IMR-90 (cell line): ENCODE data around the gene LIN9. TPM values are rescaled to one million over a fixed set of nuclear protein-coding genes. Genes with fewer than 3 reads are reported as not detected.

Source experiments
- ATAC-seq: fragments of 200-7000 bp; cut with Tn5 transposase; 2 replicates; pipeline ENCODE4 v1.9.1; 2020; ENCODE audit warnings: low read depth, mild to moderate bottlenecking, moderate library complexity
- BruUV-seq: library from RNA; stranded (reverse); fragments of 400-500 nt; replicated peaks from 2 replicates; lab custom pipeline; 2021; lab: Mats Ljungman, UMichigan
- CTCF ChIA-PET: fragments of 300-600 bp; formaldehyde crosslinking; extraction: SDS; loops from one replicate; lab custom pipeline; 2021; ENCODE audit warnings: antibody characterized with exemption; lab: Yijun Ruan, JAX
- POLR2A ChIA-PET: fragments of 300-600 bp; sonication (Branson Sonifier 250); formaldehyde crosslinking; loops from one replicate; lab custom pipeline; 2022; ENCODE audit warnings: antibody characterized with exemption; ENCODE audit not compliant: unreplicated experiment; lab: Charles Lee
- DNase-seq: peaks from one replicate; pipeline ENCODE4 v3.0.0; 2013
- H2AFZ ChIP-seq: replicated peaks from 2 replicates; pipeline ENCODE3; 2013; ENCODE audit warnings: low read length, mild to moderate bottlenecking; ENCODE audit not compliant: poor library complexity
- H2AK5ac ChIP-seq: 2 replicates; pipeline ENCODE4 v1.6.1; 2013; ENCODE audit warnings: low read depth, low read length, inconsistent platforms
- H2AK9ac ChIP-seq: replicated peaks from 2 replicates; pipeline ENCODE3; 2013; ENCODE audit warnings: mild to moderate bottlenecking, low read depth, low read length, moderate library complexity; ENCODE audit not compliant: poor library complexity
- H2BK120ac ChIP-seq: 2 replicates; pipeline ENCODE4 v1.6.1; 2013; ENCODE audit warnings: low read depth, low read length, inconsistent platforms
- H2BK15ac ChIP-seq: 3 replicates; pipeline ENCODE4 v1.6.1; 2013; ENCODE audit warnings: low read depth, low read length, inconsistent platforms
- H2BK20ac ChIP-seq: 2 replicates; pipeline ENCODE4 v1.6.1; 2013; ENCODE audit warnings: low read depth, mild to moderate bottlenecking, inconsistent platforms, low read length, moderate library complexity
- H2BK5ac ChIP-seq: 2 replicates; pipeline ENCODE4 v1.6.1; 2013; ENCODE audit warnings: mild to moderate bottlenecking, low read depth, low read length, inconsistent platforms; ENCODE audit not compliant: poor library complexity, severe bottlenecking
- H3K14ac ChIP-seq: replicated peaks from 2 replicates; pipeline ENCODE4 v1.6.1; 2013; ENCODE audit warnings: low read depth, low read length, inconsistent platforms
- H3K18ac ChIP-seq: 2 replicates; pipeline ENCODE4 v1.6.1; 2013; ENCODE audit warnings: low read depth, low read length, control low read depth
- H3K23ac ChIP-seq: 2 replicates; pipeline ENCODE4 v1.6.1; 2013; ENCODE audit warnings: low read depth, low read length, inconsistent platforms
- H3K27ac ChIP-seq: 2 replicates; pipeline ENCODE4 v1.5.1; 2013; ENCODE audit warnings: mild to moderate bottlenecking, control low read depth, low read length; ENCODE audit not compliant: insufficient read depth
- H3K27me3 ChIP-seq: 2 replicates; pipeline ENCODE4 v1.6.1; 2013; ENCODE audit warnings: low read length; ENCODE audit not compliant: control insufficient read depth, insufficient read depth
- H3K36me3 ChIP-seq: 2 replicates; pipeline ENCODE4 v1.6.1; 2013; ENCODE audit warnings: low read length, mixed read lengths; ENCODE audit not compliant: control insufficient read depth, insufficient read depth
- H3K4ac ChIP-seq: 2 replicates; pipeline ENCODE4 v1.6.1; 2013; ENCODE audit warnings: low read depth, low read length, inconsistent platforms
- H3K4me1 ChIP-seq: 2 replicates; pipeline ENCODE4 v1.6.1; 2013; ENCODE audit warnings: low read length, mixed read lengths; ENCODE audit not compliant: control insufficient read depth, insufficient read depth
- H3K4me2 ChIP-seq: 2 replicates; pipeline ENCODE4 v1.6.1; 2013; ENCODE audit warnings: low read depth, mild to moderate bottlenecking, control low read depth, low read length, moderate library complexity
- H3K4me3 ChIP-seq: 2 replicates; pipeline ENCODE4 v1.5.1; 2013; ENCODE audit warnings: low read depth, mild to moderate bottlenecking, control low read depth, low read length, moderate library complexity; ENCODE audit not compliant: insufficient read depth
- H3K56ac ChIP-seq: 2 replicates; pipeline ENCODE4 v1.6.1; 2013; ENCODE audit warnings: low read length, inconsistent platforms; ENCODE audit not compliant: insufficient read depth; ENCODE audit errors: extremely low read depth
- H3K79me1 ChIP-seq, 2 experiments: 2 replicates each; pipeline ENCODE4 v1.6.1; 2013; ENCODE audit warnings: low read length in 2 of 2, inconsistent platforms in 1 of 2, low read depth in 1 of 2
- H3K9ac ChIP-seq: 2 replicates; pipeline ENCODE4 v1.6.1; 2013; ENCODE audit warnings: low read depth, low read length, control low read depth
- H3K9me1 ChIP-seq: 2 replicates; pipeline ENCODE4 v1.6.1; 2013; ENCODE audit warnings: low read length, inconsistent platforms; ENCODE audit not compliant: insufficient read depth
- H3K9me3 ChIP-seq: 2 replicates; pipeline ENCODE4 v1.6.1; 2013; ENCODE audit warnings: low read length; ENCODE audit not compliant: control insufficient read depth, insufficient read depth
- H4K20me1 ChIP-seq: 2 replicates; pipeline ENCODE4 v1.6.1; 2013; ENCODE audit warnings: low read length, inconsistent platforms; ENCODE audit not compliant: insufficient read depth
- H4K5ac ChIP-seq: 2 replicates; pipeline ENCODE4 v1.6.1; 2013; ENCODE audit warnings: mild to moderate bottlenecking, low read depth, low read length, control low read depth
- H4K8ac ChIP-seq, 2 experiments: 2 replicates each; pipeline ENCODE4 v1.6.1; 2013; ENCODE audit warnings: low read depth in 2 of 2, low read length in 2 of 2, control low read depth in 1 of 2, inconsistent platforms in 1 of 2
- H4K91ac ChIP-seq: 2 replicates; pipeline ENCODE4 v1.6.1; 2013; ENCODE audit warnings: low read depth, low read length, inconsistent platforms; ENCODE audit not compliant: insufficient read depth
- RAD21 ChIP-seq: IDR thresholded peaks from 2 replicates; pipeline ENCODE4 v1.6.1; 2012; ENCODE audit warnings: low read length, improper control_type of control experiment
- WGBS, 2 experiments: methylation state at CpG; one replicate each; pipeline versions ENCODE4 v1.1.5 to v1.1.7; 2013; ENCODE audit warnings: missing lambda C conversion rate in 2 of 2; ENCODE audit not compliant: insufficient read length in 1 of 2; ENCODE audit errors: extremely low coverage in 2 of 2; 5-methylcytosine and 5-hydroxymethylcytosine counted together
- dilution Hi-C: fragments of 300-500 bp; cut with HindIII; formaldehyde crosslinking; loops from one replicate; pipeline ENCODE4 v1.14.3; 2018; ENCODE audit warnings: low sequenced_read_pairs; ENCODE audit not compliant: unreplicated experiment
- in situ Hi-C: fragments of 300-500 bp; cut with MboI; formaldehyde crosslinking; loops from 3 replicates; pipeline ENCODE4 v1.14.3; 2019; ENCODE audit warnings: low sequenced_read_pairs, inconsistent platforms, mixed read lengths
- intact Hi-C: fragments of 100-400 bp; cut with micrococcal nuclease; formaldehyde crosslinking; loops from 2 replicates; pipeline ENCODE4 v1.10.0; 2022
- polyA plus RNA-seq, 3 experiments: library from polyadenylated mRNA; depleted of rRNA; stranded (reverse); fragments of >200 nt; gene quantifications; 2 replicates each; pipeline ENCODE4 v1.2.3, GENCODE V29; 2012; ENCODE audit warnings: low replicate concordance in 1 of 3
- total RNA-seq: library from RNA; depleted of rRNA; stranded (reverse); fragments of >200 nt; gene quantifications from 2 replicates; pipeline ENCODE4 v1.2.3, GENCODE V29; 2012

Gene LIN9
- total and polyA plus RNA-seq, 2 of the 4 experiments (the other 2 are of a cell fraction) = 2.3 to 3.9 TPM

GRCh38 chr1:226276987-226277386 lies 32.0 kb downstream of the LIN9 start:
- Histone ChIP-seq H4K91ac (no peak overlapping the region), H3K36me3 (no peaks in the 10 kb centered on the region), H3K79me1 (no peaks in the 10 kb centered on the region), H3K4me1 (no peaks in the 10 kb centered on the region), H3K9ac (no peak overlapping the region), H4K20me1 (no peaks in the 10 kb centered on the region), H3K27ac (no peak overlapping the region), H2BK20ac (no peak overlapping the region), H4K8ac (no peak overlapping the region), H3K4me3 (no peak overlapping the region), H4K5ac (no peak overlapping the region), H3K9me1 (no peaks in the 10 kb centered on the region), H2BK120ac (no peak overlapping the region), H2AFZ (no peak overlapping the region), H3K23ac (no peak overlapping the region), H3K4me2 (no peak overlapping the region), H3K14ac (no peak overlapping the region), H2BK15ac (no peak overlapping the region), H2AK5ac (no peak overlapping the region), H3K56ac (no peak overlapping the region), H3K27me3 (no peaks in the 10 kb centered on the region), H2AK9ac (no peak overlapping the region), H3K9me3 (no peaks in the 10 kb centered on the region), H3K18ac (no peak overlapping the region), H3K4ac (no peak overlapping the region), H2BK5ac (no peak overlapping the region)
- POLR2A ChIA-PET = no interaction called here
- DNase-seq = no peak
- dilution Hi-C loops (no loop called here), in situ Hi-C loops (no loop called here), intact Hi-C loops (no loop called here)
- ATAC-seq = no peak
- no peak for TF ChIP-seq RAD21
- no TSS peak for BruUV-seq
- CTCF ChIA-PET = no interaction called here
- no CpG with 5 or more reads among the region's 4 CpGs for WGBS, 2 experiments
